Raji (cell line): ENCODE measurements around the gene NOC4L.

Source experiments
- POLR2A ChIP-seq: IDR thresholded peaks from 2 replicates; pipeline ENCODE4 v1.6.1; 2011; ENCODE audit warnings: low read depth, low read length, control low read depth; ENCODE audit not compliant: insufficient read depth

NOC4L gene

GRCh38 chr12:132136226-132136625, 8.0 kb upstream of the NOC4L start:
- TF ChIP-seq POLR2A = 0 out of 2 replicates have a peak, but pooled peaks have one; percentile 6

- TF ChIP-seq POLR2A = no peak
Measured at GRCh38 chr12:132137483-132138125, 6.7 kb upstream of the NOC4L start.

- no peak for TF ChIP-seq POLR2A
Measured at GRCh38 chr12:132138941-132139871, 5.1 kb upstream of the NOC4L start.

GRCh38 chr12:132139912-132140311, 4.3 kb upstream of the NOC4L start:
- no peak for TF ChIP-seq POLR2A

- no peak for TF ChIP-seq POLR2A
Measured at GRCh38 chr12:132140501-132140900, 3.8 kb upstream of the NOC4L start.

GRCh38 chr12:132140918-132141841, 3.1 kb upstream of the NOC4L start:
- TF ChIP-seq POLR2A = no peak

- TF ChIP-seq POLR2A = no peak
Measured at GRCh38 chr12:132141976-132142678, 2.1 kb upstream of the NOC4L start.

- TF ChIP-seq POLR2A = no peak
Measured at GRCh38 chr12:132142679-132143335, 1.4 kb upstream of the NOC4L start.

GRCh38 chr12:132143336-132144071, 753 bp upstream of the NOC4L start:
- no peak for TF ChIP-seq POLR2A

GRCh38 chr12:132144810-132145168, 532 bp downstream of the NOC4L start:
- TF ChIP-seq POLR2A = no peak

- no peak for TF ChIP-seq POLR2A
Measured at GRCh38 chr12:132145334-132145733, 1.1 kb downstream of the NOC4L start.

GRCh38 chr12:132146098-132146497, 1.8 kb downstream of the NOC4L start:
- TF ChIP-seq POLR2A = no peak

GRCh38 chr12:132146772-132147422, 2.6 kb downstream of the NOC4L start:
- TF ChIP-seq POLR2A = no peak
